Midbrain (tissue), 1 donor: ENCODE measurements around the gene PARVA.
A peak's percentile ranks its signal among the peaks of the same experiment; 100 is the strongest.

ENCODE experiments used
- DNase-seq: peaks from one replicate; lab custom pipeline; 2025; lab: John Stamatoyannopoulos, UW

The PARVA gene

GRCh38 chr11:12433121-12433520 is 55.8 kb downstream of the PARVA start:
- DNase-seq = no peak

GRCh38 chr11:12433571-12434324 is 56.4 kb downstream of the PARVA start:
- DNase-seq = peak; percentile 34

DNA sequence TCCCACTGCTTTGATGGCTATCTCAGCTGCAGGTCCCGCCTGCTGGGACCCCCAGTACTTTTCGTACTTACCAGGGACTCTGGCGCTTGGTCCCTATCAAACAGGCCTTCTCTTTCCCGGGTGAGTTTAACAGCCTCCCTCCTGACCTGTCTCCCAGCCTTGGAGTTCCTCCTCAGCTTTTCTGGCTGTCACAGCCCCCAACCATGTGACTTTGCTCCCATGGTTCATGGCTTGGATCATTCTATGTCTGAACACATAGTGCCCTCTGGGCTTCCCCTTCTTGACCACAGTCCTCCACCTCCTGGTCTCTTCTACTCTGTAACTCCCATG is 56.9 kb downstream of the PARVA start:
- no peak for DNase-seq

GRCh38 chr11:12435264-12435663 is 57.9 kb downstream of the PARVA start:
- no peak for DNase-seq

GRCh38 chr11:12436266-12436665 is 58.9 kb downstream of the PARVA start:
- no peak for DNase-seq

- no peak for DNase-seq
Observed at GRCh38 chr11:12438291-12438690, 60.9 kb downstream of the PARVA start.

- DNase-seq = no peak
Observed at GRCh38 chr11:12439615-12440014, 62.2 kb downstream of the PARVA start.

- DNase-seq = no peak
Observed at GRCh38 chr11:12440565-12440964, 63.2 kb downstream of the PARVA start.

DNA sequence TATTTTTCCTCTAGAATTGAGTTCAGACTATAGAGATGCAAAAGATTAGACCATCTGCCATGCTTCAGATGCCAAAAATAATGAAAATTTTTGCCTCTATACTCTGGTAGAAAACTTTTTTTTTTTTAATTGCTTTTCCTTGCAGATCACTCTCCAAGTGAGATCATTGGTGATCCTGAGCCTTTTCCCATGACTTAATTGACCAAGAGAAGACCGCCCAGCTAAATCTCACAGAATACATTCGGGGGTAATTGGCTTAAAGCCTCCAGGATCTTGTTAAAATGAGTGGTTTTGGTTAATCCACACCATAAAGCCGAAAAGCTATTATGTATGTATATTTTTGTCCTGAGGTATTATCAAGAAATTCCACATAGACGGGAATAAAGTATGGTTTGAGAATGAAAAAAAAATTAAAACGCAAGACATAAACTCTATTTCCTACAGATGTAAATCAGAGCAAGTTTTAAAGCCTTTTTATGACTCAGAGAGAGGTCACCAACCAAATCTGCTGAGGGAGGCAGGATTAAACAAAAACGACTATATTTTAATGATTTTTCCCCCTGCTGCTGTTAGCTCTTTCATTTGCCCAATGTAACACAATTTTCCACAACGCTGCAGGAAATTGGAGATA is 64.0 kb downstream of the PARVA start:
- DNase-seq = no peak

DNA sequence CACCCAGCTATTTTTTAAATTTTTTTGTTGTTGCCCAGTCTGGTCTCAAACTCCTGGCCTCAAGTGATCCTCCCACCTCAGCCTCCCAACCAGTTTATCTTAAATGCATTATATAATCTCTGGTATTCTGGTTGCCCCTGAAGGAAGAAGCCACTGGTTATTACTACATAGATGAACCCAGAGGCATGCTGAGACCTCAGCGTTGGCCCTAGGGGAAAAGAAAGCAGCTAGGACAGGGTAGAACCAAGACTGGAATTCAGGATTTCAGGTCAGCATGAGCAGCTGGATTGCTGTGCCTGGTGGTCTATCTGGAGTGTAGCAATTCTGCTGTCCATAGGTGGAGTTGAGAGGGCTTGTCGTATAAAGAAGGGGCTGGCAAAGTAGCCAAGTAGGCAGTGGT is 67.2 kb downstream of the PARVA start:
- DNase-seq = no peak

- no peak for DNase-seq
Observed at GRCh38 chr11:12445001-12445400, 67.6 kb downstream of the PARVA start.

- DNase-seq = no peak
Observed at GRCh38 chr11:12446863-12447262, 69.5 kb downstream of the PARVA start.

DNA sequence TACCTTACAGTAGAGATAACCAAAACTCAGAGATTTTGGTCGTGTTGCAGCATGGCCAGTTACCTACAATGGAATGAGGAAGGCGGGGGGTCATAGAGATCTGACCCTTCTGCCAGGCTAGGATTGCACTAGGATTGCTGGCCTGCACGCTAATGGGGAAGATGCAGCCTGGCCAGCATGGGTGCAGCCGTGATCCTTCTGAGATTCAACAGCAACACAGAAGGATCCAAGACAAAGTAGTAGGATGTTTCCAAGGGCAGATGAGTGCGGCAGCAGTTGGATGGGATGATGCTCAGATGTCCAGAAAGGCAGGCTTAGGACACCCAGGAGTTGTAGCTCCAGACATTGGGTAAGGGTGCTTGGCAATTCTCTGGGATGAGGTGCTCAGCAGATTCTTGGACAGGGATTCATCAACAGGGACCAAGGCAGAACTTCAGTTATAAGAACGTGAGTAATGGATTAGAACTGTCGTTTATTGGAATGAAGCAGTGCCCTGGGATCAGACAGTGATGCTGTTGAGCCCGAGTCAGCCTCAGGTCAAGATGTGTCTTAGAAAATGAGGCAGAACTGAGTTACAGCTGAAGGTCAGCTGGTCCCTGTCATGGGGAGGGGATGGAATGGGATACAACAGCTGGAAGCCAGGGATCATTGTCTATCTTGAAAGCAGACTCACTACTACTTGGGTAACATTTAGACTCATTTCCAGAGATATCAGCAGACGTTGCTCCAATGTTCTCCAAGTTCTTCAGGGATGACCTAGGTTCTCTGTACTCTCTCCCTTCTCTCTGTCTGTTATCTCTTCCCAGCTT is 71.0 kb downstream of the PARVA start:
- DNase-seq = no peak

GRCh38 chr11:12449961-12450715 is 72.8 kb downstream of the PARVA start:
- DNase-seq = no peak

DNA sequence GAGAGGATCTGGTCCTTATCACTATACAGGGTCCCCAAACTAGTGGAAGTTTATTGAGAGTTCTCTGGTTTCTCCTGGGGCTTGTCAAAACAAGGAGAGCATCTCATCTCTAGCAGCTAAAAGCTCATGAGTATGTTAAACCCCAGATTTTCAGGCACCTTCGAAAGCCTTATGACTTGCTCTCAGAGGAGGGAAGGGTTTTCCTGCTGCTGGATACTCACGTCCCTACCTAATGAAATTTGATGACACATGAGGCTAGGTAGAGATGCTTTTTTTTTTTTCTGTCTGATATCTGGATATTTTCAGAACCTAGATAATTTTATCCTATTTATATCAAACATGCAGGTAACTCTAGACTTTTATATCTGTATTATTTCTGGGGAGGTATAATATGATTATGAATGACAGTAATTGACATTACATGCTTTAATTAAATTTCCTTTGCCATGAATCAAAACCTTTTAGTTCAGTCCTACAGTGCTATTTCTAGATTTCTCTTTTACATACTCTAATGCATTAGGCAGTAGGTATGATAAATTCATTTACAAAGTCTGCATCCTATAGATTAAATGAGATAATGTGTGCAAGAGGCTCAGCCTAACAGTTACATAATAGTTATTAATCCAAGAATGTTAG is 73.9 kb downstream of the PARVA start:
- DNase-seq = no peak

DNA sequence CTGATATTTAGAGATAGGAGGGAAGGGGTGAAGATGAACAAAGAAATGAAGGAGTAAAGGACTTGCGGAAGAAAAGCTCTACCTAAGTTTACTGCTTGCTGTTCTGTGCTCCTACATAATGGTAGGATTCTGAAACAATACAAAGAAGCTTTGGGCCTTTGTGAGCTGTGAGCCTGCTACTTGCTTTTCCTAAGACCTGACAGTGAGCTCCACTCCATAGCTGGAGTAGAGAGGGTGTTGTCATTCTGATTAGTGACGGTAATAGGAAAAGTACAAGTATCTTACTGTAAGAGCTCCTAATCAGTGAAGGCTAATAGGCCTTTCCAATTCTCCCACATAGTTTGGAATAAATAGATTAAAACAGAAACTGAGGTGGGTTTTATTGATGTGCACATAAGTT is 75.9 kb downstream of the PARVA start:
- DNase-seq = no peak

- DNase-seq = no peak
Observed at GRCh38 chr11:12454782-12455181, 77.4 kb downstream of the PARVA start.

- DNase-seq = no peak
Observed at GRCh38 chr11:12455938-12456337, 78.6 kb downstream of the PARVA start.

DNA sequence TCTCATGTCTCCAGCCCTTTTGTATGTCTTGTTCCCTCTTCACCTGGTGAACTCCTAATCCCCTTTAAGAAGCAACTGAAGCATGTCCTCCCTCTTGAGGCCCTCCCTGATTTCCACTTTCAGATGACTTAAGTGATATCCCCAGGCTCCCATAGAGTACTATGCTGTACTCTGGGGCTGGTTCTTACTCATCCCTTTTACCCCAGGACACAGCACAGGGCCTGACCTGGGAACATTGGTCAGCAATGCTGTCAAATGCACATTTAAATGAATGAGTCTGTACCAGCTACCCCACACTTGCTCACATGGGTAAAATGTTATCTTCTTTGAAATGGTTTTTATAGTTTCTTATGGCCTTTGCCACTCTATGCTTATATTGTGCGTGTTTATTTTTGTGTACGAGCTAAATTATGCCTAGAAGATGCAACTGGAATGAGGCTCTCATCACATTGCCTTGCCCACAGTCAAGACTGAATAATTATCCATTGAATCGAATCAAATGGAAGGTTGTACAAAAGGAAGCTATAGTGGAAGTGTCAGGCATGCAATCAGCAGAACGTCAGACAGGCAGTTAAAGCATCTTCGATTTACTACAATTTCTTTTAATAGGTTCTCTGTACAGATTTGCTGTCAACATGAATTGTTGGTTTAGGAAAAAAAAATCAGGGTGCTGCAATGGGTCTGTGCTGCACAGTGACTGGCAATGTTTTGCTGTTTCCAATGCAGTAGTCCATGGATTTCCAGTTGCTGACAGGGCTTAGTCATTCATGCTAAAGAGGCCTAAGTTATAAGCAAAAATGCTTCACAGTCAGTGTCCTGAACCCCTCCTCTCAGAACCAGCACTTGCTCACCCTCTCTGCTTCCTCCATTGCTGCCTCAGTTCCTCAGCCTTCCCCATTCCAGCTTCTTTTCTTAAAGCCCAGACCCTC is 79.5 kb downstream of the PARVA start:
- DNase-seq = no peak

- no peak for DNase-seq
Observed at GRCh38 chr11:12458042-12458441, 80.7 kb downstream of the PARVA start.

DNA sequence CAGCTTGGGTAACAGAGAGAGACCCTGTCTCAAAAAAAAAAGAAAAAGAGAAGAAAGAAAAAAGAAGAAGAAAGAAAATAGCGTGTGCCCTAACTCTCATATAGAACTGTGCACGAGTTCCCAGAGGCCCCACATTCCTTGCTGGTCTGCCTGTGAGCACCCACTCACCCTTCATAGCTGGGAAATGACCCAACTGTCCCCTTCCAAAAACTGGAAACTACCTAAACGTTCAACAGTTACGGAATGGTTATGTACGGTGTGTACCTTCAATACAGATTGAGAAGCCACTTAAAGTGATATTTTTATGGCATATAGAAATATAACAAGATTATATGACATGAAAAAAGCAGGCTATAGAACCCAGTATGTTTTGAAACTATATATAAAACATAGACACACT is 82.0 kb downstream of the PARVA start:
- DNase-seq = no peak
